T-helper 9 cell (primary cell): ENCODE data around the gene ZFPL1.
"Not testable (repeated sequence)": the region's sequence is repeated elsewhere in the genome, so short reads cannot be mapped to it uniquely, and the experiment has no call there.

Source experiments
- DNase-seq: peaks from one replicate; pipeline ENCODE4 v3.0.0-alpha.2; 2020

Gene ZFPL1

GRCh38 chr11:65115361-65116082, 31.5 kb downstream of the ZFPL1 start:
- DNase-seq, result no peak

GRCh38 chr11:65116370-65117205, 32.6 kb downstream of the ZFPL1 start:
- DNase-seq, result peak; percentile 44

- DNase-seq, result peak; percentile 99
These were observed 33.4 kb downstream of the ZFPL1 start, which contains the start of gene ZNHIT2 for GRCh38 chr11:65117206-65118096. Gene ZNHIT2, minus strand, starts transcription at chr11:65117701. Its CDS starts 48 bp downstream, at chr11:65117653.

- no peak for DNase-seq
These were observed 34.2 kb downstream of the ZFPL1 start for GRCh38 chr11:65118097-65118837.

- DNase-seq, result not testable (repeated sequence)
These were observed 35.1 kb downstream of the ZFPL1 start for GRCh38 chr11:65118891-65119669.

- no peak for DNase-seq
These were observed 35.6 kb downstream of the ZFPL1 start for GRCh38 chr11:65119670-65119995.

- DNase-seq, result no peak
These were observed 36.8 kb downstream of the ZFPL1 start for GRCh38 chr11:65120831-65121230.

GRCh38 chr11:65121447-65121864, 37.4 kb downstream of the ZFPL1 start:
- no peak for DNase-seq

GRCh38 chr11:65121865-65122696, 38.1 kb downstream of the ZFPL1 start, which contains the start of the genes FAU and MRPL49:
Gene FAU, minus strand, starts transcription at chr11:65122134. Its CDS starts 321 bp downstream, at chr11:65121813.
Gene MRPL49, plus strand, starts transcription at chr11:65122321. Its CDS starts 26 bp downstream, at chr11:65122347.
- peak; percentile 97 for DNase-seq

- DNase-seq, result no peak
These were observed 40.6 kb downstream of the ZFPL1 start for GRCh38 chr11:65124480-65125196.

GRCh38 chr11:65125197-65126056, 41.4 kb downstream of the ZFPL1 start:
- DNase-seq, result no peak

GRCh38 chr11:65126624-65127274, 42.7 kb downstream of the ZFPL1 start:
- no peak for DNase-seq

- DNase-seq, result no peak
These were observed 43.6 kb downstream of the ZFPL1 start for GRCh38 chr11:65127473-65128181.

GRCh38 chr11:65128182-65129145, 44.4 kb downstream of the ZFPL1 start:
- DNase-seq, result no peak

GRCh38 chr11:65129649-65130441, 45.8 kb downstream of the ZFPL1 start:
- DNase-seq, result no peak
